GM18517 (cell line): Measurements from ENCODE around the gene PRKCE.

Source experiments
- ATAC-seq: cut with Tn5 transposase; IDR thresholded peaks from one replicate; pipeline ENCODE4 v1.9.1; 2021; ENCODE audit warnings: mild to moderate bottlenecking, moderate library complexity; ENCODE audit not compliant: unreplicated experiment

PRKCE gene

DNA sequence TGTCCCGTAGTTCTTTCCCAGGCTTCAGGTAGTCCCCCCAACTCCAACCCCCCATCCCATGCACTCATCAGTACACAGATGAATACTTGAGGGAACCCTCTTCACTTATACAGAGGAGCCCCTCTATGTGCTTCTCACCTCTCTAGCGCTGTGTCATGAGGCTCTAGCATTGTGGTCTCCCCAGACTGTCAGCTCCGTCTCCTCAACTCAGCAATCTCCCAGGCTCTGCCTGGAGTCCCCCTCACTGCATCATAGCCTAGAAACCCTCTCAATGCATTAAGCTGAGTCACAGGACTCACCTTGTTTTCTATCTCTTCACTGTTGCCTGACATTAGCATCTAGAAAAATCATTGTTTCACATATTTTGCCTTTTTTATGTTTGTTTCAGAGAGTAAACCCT lies 20.2 kb upstream of the PRKCE start:
- ATAC-seq, result no peak

DNA sequence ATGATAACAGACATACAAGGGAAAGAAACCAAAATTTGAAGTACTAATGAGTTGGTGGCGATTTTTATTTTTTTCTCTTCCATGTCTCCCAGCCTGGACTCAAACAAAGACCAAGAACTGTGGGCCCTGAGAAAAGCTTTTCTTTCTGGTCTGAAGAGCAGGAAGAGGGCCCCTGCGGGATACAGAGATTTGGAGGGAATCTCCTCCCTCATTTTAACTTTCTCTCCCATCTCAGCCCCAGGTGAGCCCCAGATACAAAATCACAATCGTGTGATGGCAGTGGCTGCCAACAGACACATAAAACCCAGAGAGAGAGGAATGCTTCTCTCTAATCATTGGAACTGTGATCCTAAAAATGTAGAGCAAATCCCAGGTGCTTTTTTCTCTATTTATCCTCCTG lies 19.5 kb upstream of the PRKCE start:
- no peak for ATAC-seq

DNA sequence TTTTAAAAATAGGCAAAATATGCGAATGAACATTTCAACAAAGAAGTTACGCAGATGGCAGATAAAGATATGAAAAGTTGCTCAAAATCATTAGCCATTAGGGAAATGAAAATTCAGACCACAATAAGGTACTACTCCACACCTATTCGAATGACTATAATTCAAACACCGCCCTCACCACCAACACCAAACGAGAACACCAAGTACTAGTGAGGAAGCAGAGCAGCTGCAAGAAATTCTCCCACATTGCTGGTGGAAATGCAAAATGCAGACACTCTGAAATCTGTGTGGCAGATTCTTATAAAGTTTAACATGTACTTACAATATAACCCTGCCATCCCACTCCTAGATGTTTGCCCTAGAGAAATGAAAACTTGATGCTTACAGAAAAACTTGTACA lies 17.3 kb upstream of the PRKCE start:
- ATAC-seq, result no peak

DNA sequence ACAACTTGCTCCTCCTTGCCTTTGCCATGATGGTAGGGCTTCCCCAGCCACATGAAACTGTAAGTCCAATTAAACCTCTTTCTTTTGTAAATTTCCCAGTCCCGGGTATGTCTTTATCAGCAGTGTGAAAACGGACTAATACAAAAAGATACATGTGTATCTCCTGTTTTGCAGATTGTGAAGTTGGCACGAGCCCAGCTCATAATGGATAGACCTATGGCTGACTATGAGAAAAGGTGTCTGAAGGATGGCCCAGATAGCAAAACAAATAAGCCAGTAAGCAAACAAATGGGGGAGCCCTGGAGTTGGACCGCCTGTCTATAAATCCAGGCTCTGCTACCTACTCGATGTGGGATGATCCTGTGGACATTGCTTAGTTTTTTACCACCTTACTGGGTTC lies 15.5 kb upstream of the PRKCE start:
- no peak for ATAC-seq

DNA sequence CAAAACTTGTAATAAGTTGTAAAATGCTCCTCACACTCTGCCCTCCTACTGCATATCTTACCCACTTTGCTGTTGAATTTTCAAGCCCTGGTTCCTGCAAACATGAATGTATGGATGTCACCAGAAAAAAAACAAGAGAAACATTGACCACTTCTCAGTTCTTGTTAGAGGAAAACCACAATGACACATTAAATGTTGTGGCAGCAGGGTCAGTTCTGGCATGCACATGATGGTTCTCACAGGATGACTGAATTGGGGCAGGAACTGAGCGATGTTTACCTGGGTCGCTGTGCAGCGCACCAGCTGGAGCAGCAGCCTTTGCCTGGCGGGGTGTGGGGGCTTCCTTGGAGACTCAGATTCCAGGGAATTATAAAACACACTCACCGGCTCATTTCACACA lies 14.0 kb upstream of the PRKCE start:
- no peak for ATAC-seq

DNA sequence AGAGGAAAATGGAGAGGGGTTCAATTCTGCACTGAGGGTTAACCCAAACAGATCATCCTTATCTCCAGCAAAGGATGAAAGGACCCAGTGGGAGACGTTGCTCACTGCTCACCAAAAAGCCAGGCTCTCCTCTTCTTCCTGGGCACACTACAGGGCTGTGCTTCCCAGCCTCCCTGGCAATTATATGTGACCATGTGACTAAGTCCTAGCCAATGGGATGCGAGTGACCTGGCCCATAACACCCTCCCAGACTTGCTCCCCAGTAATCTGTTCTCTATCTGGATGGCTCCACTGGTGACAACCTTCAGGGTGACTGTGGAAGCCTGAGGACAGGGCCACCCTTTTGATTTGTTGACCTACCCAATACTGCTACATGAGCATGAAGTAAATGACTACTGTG lies 10.9 kb upstream of the PRKCE start:
- ATAC-seq, result no peak

DNA sequence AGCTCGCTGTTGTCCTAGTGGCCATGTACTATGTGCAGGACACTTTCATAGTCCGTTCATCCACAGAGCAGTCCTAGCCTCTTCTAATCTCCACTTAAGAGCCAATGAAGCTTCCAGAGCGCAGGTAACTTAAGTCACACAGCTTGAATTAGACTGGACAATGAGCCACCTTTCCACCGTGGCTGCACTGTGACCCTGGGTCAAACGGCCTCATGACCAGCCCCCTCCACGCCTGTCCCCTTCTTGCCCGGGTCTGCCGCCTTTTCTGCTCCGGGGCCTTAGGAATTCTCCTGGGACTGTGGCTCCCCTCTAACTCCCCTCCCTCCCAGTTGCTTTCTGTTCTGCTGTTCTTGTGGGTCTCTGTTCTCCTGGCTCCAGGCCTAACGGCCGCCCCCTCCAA lies 8.4 kb upstream of the PRKCE start:
- ATAC-seq, result no peak

DNA sequence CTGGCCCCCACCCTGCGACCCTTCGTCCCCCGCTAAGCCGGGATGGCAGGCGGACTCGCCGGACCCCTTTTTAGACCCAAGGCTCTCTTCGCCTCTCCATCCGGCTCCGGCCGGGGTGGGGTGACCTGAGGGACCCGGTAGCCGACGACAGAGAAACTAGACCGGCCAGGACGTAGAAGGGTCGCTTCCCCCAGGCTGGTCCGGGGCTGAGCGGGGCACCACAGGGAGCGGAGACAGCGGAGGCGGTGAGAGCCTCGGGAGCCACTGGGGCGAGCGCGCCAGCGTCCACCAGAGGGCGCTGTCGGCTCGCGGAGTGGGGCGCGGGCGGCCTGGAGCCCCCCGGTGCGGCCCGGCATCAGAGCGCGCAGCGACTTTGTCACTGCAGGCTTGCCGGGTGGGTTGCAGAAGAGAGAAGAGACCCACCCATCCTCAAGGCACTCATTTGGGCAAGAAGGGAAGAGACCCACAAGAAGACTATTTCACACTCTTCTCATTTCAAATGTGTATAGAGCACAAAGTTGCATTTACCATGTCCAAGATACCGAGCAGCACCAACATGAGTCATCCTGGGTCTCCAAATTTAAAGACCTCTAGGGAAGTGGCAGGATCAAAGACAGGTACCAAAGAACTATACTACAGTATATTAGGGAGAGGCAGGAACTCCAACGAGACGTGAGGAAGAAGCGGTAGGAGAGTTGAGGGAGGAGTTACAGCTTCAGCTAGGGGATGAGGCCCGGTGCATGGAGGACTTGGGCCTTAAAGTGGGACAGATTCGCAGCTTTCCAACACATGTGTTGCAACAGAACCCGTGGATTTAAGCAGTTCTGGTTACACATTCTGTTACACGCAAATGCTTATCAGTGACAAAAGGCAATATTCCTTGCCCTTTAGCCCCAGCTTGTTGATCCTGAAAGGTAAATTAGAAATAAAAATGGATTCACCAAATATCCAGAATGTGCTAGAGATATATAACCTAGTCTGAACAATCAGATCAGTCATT lies 7.6 kb upstream of the PRKCE start:
- no peak for ATAC-seq

DNA sequence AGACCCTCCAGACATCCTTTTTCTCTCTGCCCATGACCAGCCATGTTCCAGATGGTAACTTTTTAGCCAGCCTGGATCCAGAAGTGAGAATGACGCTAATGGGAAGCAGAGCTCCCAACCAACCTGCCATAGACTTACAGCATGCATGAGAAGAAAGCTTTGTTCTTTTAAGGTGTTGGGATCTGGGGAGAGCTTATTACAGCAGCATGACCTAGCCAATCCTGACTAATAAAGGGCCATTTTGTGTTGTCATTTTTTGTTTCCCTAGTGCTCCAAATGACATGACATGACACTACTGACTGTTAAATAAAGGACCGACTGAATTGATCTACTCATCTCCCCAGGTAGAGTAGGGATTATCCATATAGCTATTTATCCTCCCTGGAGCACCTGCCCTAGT lies 5.2 kb upstream of the PRKCE start:
- ATAC-seq, result no peak

DNA sequence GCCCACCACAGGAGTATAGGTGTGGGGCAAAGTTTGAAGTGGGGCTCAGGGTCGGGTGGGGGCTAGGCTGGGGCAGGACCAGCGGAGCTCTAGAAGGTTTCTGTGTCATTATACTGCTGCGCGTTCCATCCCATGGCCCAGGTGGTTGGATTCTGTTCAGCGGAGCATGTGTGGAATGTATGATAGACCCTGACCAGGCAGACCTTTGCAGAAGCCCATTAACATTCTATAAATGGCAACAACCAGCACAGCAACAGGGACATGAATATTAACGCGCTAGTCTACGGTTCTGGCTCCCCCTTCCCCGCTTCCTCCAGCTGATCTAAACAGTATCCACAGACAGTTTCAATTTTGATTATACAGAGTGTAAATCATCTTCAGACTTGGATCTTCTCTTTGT lies 4.1 kb upstream of the PRKCE start:
- no peak for ATAC-seq

DNA sequence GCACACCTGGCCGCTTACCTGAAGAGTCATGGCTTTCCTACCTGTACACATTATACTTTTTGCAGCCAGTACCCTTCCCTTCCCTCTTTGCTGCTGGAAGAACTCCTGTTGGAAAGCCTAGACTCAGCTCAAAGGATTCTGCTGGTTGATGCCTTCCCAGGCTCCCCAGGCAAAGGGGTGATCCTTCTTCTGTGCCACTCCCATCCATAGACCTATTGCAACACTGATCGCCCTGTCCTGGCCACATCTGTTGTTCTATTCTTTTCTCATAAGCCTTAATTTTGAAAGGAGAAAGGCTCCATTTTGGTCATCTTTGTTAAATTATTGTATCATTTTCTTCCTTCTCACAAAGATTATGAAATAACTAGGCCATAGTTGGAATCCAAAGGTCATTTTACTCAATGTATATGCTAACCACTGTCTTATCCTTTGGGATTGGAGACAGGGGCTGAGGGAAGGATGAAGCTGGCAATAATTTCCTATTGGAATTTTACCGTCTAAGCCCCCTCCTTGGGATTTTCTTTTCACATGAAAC lies 3.4 kb upstream of the PRKCE start:
- no peak for ATAC-seq

DNA sequence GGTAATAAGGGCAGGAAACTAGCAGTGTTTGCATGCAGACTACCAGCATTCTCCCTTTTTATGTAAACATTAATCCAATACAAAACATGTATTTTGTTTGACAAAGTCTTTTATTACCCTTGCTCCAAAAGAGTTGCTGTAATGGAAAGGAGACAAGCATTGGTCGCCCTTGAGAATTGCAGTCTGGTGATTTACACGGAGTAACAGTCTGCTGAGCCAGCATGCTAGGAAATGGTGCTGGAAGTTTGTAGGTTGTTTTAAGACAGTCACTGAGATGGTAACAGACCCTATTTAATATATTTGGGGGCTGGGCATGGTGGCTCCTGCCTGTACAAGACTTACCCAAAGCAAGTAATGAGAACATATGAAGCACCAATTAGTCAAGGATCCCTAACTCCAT lies 2.8 kb upstream of the PRKCE start:
- ATAC-seq, result no peak

DNA sequence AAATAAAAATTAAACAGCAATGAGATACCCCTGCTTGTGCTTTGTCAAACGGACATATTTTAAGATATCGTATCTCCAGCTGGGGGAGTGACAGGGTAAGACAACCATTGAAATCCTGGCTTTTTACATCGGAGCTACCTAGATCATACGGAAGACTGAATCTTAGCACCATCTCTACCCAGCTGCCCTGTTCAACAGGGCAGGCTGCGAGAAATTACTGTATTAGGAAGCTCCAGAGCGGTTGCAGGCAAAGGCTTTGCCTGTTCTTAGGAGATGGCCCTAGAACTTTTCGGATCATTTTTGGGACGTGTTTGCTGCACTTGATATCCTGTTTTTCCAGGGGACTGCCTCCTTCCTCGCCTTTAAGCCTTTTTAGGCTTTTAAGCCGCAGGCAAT lies 2.0 kb upstream of the PRKCE start:
- no peak for ATAC-seq

DNA sequence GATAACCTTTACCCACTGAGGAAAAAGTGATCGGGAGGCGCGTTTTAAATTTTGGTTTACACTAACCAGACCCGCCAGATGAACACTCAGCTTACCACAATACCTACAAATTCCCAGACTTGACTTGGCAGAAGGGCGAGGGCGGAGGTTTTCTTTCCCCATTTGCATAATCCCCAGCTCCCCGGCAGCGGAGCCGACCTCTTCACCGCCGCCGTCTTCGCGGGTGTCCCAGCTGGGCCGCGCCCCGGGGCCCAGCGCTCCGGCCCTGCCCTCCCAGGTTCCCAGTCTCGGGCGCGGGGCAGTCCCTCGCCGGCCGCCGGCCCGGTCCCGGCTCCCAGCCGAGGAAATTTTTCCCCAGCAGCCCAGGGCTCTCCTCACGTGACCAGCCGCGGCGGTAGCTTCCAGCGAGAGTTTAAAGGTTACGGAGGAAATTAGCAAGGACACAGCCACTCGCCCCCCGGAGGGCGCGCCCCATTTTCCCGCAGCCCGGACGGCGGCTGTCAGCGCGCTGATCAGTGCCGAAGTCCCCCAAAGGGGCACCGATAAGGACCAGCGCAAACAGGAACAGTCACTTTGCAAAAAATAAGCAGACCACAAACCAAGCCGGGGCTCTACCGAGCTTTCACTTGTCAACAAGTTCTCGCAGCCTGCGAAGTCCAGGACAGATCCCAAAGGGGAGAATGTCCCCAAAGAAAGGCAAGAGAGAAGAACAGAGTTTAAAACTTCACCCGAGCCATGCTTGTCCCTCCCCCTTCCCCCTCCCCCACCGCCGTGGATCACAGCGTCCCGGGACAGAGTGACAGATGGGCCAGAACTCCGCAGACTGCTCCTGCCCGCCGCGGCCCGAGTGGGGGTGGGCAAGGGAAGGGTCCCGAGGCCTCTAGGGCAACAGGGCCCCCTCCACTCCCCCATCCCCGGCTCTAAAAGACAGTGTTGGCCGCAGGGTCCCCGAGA lies 1.3 kb upstream of the PRKCE start:
- ATAC-seq, result peak; percentile 16

DNA sequence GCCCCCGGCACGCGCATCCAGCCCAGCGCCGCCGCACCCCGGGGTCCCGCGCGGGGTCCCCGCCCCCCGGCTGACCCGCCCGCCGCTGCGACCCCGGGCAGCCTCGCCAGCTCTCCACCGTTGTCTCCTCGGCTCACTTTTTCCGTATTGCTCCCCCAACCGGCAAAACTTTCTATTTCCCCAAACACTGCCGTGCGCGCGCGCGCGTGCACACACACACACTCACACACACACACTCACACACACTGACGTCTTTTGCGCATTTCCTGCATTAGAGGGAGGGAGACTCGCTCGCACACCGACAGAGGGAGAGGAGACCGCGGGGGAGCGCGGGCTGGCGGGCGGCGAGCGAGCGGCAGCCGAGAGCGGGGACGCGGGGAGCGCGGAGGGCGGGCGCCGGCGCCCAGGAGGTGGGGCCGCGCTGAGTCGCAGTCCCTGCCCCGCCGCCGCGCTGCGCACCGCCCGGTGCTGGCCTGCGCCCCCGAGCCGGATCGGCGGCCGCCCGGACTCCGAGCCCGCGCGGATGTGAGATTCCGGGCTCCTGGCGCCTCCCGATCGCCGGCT lies 542 bp upstream of the PRKCE start:
- ATAC-seq, result peak; percentile 52

DNA sequence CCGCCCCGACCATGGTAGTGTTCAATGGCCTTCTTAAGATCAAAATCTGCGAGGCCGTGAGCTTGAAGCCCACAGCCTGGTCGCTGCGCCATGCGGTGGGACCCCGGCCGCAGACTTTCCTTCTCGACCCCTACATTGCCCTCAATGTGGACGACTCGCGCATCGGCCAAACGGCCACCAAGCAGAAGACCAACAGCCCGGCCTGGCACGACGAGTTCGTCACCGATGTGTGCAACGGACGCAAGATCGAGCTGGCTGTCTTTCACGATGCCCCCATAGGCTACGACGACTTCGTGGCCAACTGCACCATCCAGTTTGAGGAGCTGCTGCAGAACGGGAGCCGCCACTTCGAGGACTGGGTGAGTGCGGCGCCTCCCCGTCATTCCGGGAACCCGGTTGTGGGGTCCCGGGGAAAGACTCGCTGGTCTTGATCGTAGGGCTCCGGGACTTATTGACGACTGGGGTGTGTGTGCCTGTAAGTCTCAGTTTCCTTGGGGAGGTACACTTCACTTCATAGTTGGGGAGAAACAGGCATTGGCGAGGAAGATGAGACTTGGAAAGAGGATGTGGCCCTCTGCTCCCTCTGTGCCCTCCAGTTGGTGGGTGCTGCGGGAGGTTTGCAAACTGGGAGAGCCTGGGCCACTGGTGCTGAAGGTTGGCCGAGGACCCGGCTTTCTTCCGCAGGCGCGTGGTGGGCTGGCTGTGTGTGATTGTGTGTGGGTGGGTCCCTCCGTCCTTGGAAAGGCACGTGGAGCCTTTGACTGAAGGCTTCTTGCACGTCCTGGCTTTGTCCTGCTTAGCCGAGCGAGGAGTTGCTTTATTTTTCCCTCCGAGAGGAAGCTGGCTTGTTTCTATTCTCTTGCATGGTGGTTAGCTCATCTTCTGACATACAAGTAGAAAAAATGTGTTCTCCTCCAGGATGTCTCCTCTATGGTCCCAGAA lies 886 bp downstream of the PRKCE start:
- no peak for ATAC-seq

DNA sequence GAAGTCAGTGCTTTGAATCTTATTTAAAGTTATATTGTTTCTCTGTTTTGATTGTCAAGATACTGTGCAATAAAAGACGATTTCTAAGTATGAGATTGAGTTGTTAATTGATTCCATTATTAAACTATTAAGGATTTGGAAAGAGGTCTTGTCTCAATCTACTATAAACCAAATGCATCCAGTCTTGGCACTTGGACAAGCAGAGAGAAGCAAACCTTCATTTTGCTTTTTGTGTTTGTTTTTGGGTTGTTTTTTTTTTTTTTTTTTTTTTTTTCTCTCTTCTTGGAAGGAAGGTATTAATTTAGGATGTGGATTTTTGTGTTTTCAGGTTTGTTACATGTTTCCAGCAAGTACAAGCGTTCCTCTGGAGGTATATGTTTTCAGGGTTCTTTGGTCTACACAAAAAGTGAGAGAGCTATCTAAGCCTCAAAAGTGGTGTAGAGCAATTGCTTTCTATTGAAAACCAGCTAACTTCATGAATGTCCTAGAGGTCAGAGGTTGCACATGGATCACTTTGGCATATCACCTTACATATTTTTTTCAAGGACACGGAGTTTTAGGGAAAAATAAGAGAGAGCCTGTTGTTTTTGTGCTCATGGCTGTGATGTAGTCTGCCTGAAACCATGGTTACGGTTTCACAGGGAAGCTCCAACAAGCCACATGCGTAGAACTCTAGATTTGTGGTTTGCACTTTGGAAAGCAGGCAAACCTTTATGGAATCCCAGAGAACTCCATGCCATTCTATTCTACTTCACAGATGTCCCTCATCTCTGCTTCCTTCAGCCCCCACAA lies 1.8 kb downstream of the PRKCE start:
- ATAC-seq, result no peak

DNA sequence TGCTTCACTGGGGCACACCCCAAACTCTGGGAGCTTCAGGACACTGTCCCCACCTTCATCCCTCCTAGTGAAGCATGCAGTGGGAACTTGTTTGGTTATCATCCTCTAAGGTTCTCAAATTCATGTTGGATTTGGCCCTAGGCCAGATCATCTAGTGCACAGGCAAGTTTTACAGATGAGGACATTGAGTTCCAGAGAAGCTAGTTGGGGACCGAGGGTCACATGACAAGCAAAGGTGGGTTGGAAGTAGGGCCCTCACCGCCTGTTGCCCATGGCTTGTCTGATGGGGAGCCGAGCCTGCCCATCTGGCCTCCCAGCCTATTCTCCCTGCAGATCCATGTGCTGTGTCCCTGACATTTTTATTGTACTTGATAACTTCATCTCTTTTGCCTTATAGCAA lies 2.8 kb downstream of the PRKCE start:
- no peak for ATAC-seq

DNA sequence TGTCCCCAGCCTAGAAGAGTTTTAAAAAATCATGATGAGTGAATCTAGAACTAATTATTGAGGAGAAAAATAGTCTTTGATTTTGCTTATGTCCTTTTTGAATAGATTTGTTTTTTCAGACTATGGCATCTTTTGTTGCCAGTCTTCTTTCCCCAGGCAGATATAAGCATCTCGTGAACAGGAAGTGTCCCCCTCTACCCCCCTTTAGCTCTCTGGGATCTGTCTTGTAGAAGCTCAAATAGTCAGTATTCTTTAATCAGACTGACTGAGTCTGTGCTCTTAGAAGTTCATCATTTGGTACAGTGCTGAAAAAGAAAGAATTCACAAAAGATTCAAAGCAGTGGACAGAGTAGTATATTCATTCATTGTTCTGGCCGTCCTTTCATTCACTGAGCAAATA lies 10.4 kb downstream of the PRKCE start:
- no peak for ATAC-seq
